ENCODE results near the gene BCAS3. TPM values are rescaled to one million over a fixed set of nuclear protein-coding genes. Genes with fewer than 3 reads are reported as not detected.
"Not testable (repeated sequence)": the region's sequence is repeated elsewhere in the genome, so short reads cannot be mapped to it uniquely, and the experiment has no call there.

BCAS3 gene
- total RNA-seq, 4 donors from 2014 or later: 20.7 to 76.3 (median 39.8) TPM

GRCh38 chr17:60769327-60769726, 91.7 kb downstream of the BCAS3 start:
- no peak for DNase-seq
- in situ Hi-C loops (cut with MboI; ENCODE audit: low pct_ligation_motif_present in 1 of 4, low pct_unique_long_range_greater_than_20kb in 1 of 4, low sequenced_read_pairs in 3 of 4): no loop called here
- H3K4me3 ChIP-seq: no peak overlapping the region
- no peaks in the 10 kb centered on the region for H3K4me1 ChIP-seq
- H3K27ac ChIP-seq: no peak overlapping the region
- TF ChIP-seq POLR2A (IDR thresholded peaks at IDR 0.05) (no peak), POLR2AphosphoS5 (IDR thresholded peaks at IDR 0.05) (no peak), EP300 (IDR thresholded peaks at IDR 0.05; ENCODE audit: low read depth) (no peak), CTCF (IDR thresholded peaks at IDR 0.05) (no peak)
- intact Hi-C loops (cut with DNase I; ENCODE audit: low total_unique reads): no loop called here
- 86 to 100% methylated on average over 1 to 3 of the region's 3 CpGs for WGBS, 2 donors (ENCODE audit: low coverage in 1 of 2)
- H3K36me3 ChIP-seq: no peaks in the 10 kb centered on the region
- no peaks in the 10 kb centered on the region for H3K27me3 ChIP-seq
- H3K9me3 ChIP-seq: no peaks in the 10 kb centered on the region

GRCh38 chr17:60770946-60771422, 93.3 kb downstream of the BCAS3 start:
- in situ Hi-C loops (cut with MboI; ENCODE audit: low pct_ligation_motif_present in 1 of 4, low pct_unique_long_range_greater_than_20kb in 1 of 4, low sequenced_read_pairs in 3 of 4): no loop called here
- Histone ChIP-seq H3K4me1 (no peaks in the 10 kb centered on the region), H3K36me3 (no peaks in the 10 kb centered on the region), H3K27me3 (no peaks in the 10 kb centered on the region), H3K4me3 (no peak overlapping the region), H3K9me3 (no peaks in the 10 kb centered on the region), H3K27ac (no peak overlapping the region)
- TF ChIP-seq EP300 (IDR thresholded peaks at IDR 0.05; ENCODE audit: low read depth): no peak
- TF ChIP-seq POLR2A (IDR thresholded peaks at IDR 0.05): no peak
- no peak for TF ChIP-seq POLR2AphosphoS5 (IDR thresholded peaks at IDR 0.05)
- TF ChIP-seq CTCF (IDR thresholded peaks at IDR 0.05): no peak
- DNase-seq: no peak
- intact Hi-C loops (cut with DNase I; ENCODE audit: low total_unique reads): no loop called here
- WGBS, 2 donors (ENCODE audit: low coverage in 1 of 2): 97 to 99% methylated on average over 5 to 8 of the region's 8 CpGs

GRCh38 chr17:60771621-60772020, 94.0 kb downstream of the BCAS3 start:
- H3K4me3 ChIP-seq; H3K27me3 ChIP-seq; H3K4me1 ChIP-seq; DNase-seq; H3K36me3 ChIP-seq; intact Hi-C loops (cut with DNase I; ENCODE audit: low total_unique reads); H3K9me3 ChIP-seq; in situ Hi-C loops (cut with MboI; ENCODE audit: low pct_ligation_motif_present in 1 of 4, low pct_unique_long_range_greater_than_20kb in 1 of 4, low sequenced_read_pairs in 3 of 4); H3K27ac ChIP-seq: not testable (repeated sequence)
- WGBS, 2 donors (ENCODE audit: low coverage in 1 of 2): 92 to 94% methylated on average over 2 to 5 of the region's 5 CpGs

- intact Hi-C loops (cut with DNase I; ENCODE audit: low total_unique reads) (no loop called here), in situ Hi-C loops (cut with MboI; ENCODE audit: low pct_ligation_motif_present in 1 of 4, low pct_unique_long_range_greater_than_20kb in 1 of 4, low sequenced_read_pairs in 3 of 4) (no loop called here)
- H3K9me3 ChIP-seq: no peaks in the 10 kb centered on the region
- H3K4me1 ChIP-seq: no peaks in the 10 kb centered on the region
- 94 to 100% methylated on average over 3 to 7 of the region's 7 CpGs for WGBS, 2 donors (ENCODE audit: low coverage in 1 of 2)
- no peak overlapping the region for H3K4me3 ChIP-seq
- no peaks in the 10 kb centered on the region for H3K27me3 ChIP-seq
- H3K36me3 ChIP-seq: no peaks in the 10 kb centered on the region
- TF ChIP-seq EP300 (IDR thresholded peaks at IDR 0.05; ENCODE audit: low read depth): no peak
- no peak for TF ChIP-seq POLR2AphosphoS5 (IDR thresholded peaks at IDR 0.05)
- TF ChIP-seq POLR2A (IDR thresholded peaks at IDR 0.05): no peak
- no peak for TF ChIP-seq CTCF (IDR thresholded peaks at IDR 0.05)
- DNase-seq: no peak
- no peak overlapping the region for H3K27ac ChIP-seq
Measured at GRCh38 chr17:60773552-60773951, 95.9 kb downstream of the BCAS3 start.

GRCh38 chr17:60781880-60782412, 104.3 kb downstream of the BCAS3 start:
- no peak overlapping the region for H3K27ac ChIP-seq
- no peaks in the 10 kb centered on the region for H3K27me3 ChIP-seq
- in situ Hi-C loops (cut with MboI; ENCODE audit: low pct_ligation_motif_present in 1 of 4, low pct_unique_long_range_greater_than_20kb in 1 of 4, low sequenced_read_pairs in 3 of 4): no loop called here
- no peak for DNase-seq
- H3K4me1 ChIP-seq: no peaks in the 10 kb centered on the region
- TF ChIP-seq POLR2AphosphoS5 (IDR thresholded peaks at IDR 0.05) (no peak), POLR2A (IDR thresholded peaks at IDR 0.05) (no peak), EP300 (IDR thresholded peaks at IDR 0.05; ENCODE audit: low read depth) (no peak), CTCF (IDR thresholded peaks at IDR 0.05) (no peak)
- intact Hi-C loops (cut with DNase I; ENCODE audit: low total_unique reads): no loop called here
- H3K4me3 ChIP-seq: no peak overlapping the region
- no peaks in the 10 kb centered on the region for H3K36me3 ChIP-seq
- H3K9me3 ChIP-seq: no peaks in the 10 kb centered on the region

All from transverse colon (tissue), 4 donors.